PC-9 (cell line): Measurements from ENCODE around the gene FYN.

Source experiments
- CTCF ChIP-seq: fragments of 200-600 bp; sonication (generic); conservative IDR thresholded peaks from 2 replicates; pipeline ENCODE4 v1.6.1; 2017; ENCODE audit warnings: mixed run types, antibody characterized with exemption, mild to moderate bottlenecking, moderate library complexity
- EZH2 ChIP-seq: fragments of 200-600 bp; sonication (generic); IDR thresholded peaks from 2 replicates; pipeline ENCODE4 v1.8.0; 2017; ENCODE audit warnings: antibody characterized with exemption, low read depth

DNA sequence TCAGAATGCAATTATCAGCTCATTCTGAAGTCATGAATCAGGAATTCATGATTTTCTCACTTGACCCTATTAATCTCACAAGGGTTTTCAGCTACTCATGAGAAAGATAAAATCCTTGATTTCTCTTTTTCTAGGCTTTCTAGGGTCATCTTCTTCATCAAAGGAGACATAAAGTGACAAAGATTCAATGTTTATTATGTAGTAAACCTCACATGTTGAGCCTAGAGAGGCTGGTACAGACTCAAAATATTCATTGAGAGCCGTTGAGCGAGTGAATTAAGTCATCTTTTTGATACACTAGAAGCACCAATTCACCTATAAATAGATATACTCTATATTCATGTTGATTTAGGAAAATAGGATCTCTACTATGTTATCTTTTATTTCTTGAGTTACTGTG, 162.8 kb downstream of the FYN start:
- TF ChIP-seq CTCF = no peak
- TF ChIP-seq EZH2 = no peak
